Measurements from ENCODE around the gene SPATA13. TPM values are rescaled to one million over a fixed set of nuclear protein-coding genes. Genes with fewer than 3 reads are reported as not detected.

The SPATA13 gene
- total RNA-seq, 1 donor from 2014 or later, result 2.7 TPM

DNA sequence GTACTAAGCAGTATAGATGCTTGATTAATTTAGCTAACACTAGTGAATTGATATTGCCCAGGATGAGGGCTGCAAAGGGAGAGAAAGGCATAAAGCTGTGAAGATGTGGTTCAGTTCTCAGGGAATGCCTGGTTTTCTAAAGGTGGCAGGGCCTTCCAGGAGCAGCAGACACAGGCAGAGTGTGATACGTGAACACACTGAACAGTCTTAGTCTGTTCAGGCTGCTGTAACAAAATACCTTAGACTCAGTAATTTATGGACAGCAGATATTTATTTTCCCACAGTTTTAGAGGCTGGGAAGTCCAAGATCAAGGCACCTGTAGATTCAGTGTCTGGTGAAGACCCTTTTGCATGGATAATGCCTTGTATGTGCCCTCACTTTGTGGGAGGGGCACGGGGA is 8.7 kb upstream of the SPATA13 start:
- H3K9me3 Mint-ChIP-seq (ENCODE audit: unreplicated experiment), result no peaks in the 10 kb centered on the region
- no peak overlapping the region for H3K27ac Mint-ChIP-seq (ENCODE audit: unreplicated experiment)
- no peaks in the 10 kb centered on the region for H3K27me3 Mint-ChIP-seq (ENCODE audit: unreplicated experiment)
- DNase-seq (ENCODE audit: extremely low spot score, unreplicated experiment), result no peak
- no peaks in the 10 kb centered on the region for H3K36me3 Mint-ChIP-seq (ENCODE audit: unreplicated experiment)
- peaks cover 16% of the 10 kb centered on the region for H3K4me1 Mint-ChIP-seq (ENCODE audit: unreplicated experiment)
- TF ChIP-seq, protein P1, sequence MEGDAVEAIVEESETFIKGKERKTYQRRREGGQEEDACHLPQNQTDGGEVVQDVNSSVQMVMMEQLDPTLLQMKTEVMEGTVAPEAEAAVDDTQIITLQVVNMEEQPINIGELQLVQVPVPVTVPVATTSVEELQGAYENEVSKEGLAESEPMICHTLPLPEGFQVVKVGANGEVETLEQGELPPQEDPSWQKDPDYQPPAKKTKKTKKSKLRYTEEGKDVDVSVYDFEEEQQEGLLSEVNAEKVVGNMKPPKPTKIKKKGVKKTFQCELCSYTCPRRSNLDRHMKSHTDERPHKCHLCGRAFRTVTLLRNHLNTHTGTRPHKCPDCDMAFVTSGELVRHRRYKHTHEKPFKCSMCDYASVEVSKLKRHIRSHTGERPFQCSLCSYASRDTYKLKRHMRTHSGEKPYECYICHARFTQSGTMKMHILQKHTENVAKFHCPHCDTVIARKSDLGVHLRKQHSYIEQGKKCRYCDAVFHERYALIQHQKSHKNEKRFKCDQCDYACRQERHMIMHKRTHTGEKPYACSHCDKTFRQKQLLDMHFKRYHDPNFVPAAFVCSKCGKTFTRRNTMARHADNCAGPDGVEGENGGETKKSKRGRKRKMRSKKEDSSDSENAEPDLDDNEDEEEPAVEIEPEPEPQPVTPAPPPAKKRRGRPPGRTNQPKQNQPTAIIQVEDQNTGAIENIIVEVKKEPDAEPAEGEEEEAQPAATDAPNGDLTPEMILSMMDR (IDR thresholded peaks at IDR 0.05), result no peak
- H3K4me3 Mint-ChIP-seq (ENCODE audit: unreplicated experiment), result no peak overlapping the region

DNA sequence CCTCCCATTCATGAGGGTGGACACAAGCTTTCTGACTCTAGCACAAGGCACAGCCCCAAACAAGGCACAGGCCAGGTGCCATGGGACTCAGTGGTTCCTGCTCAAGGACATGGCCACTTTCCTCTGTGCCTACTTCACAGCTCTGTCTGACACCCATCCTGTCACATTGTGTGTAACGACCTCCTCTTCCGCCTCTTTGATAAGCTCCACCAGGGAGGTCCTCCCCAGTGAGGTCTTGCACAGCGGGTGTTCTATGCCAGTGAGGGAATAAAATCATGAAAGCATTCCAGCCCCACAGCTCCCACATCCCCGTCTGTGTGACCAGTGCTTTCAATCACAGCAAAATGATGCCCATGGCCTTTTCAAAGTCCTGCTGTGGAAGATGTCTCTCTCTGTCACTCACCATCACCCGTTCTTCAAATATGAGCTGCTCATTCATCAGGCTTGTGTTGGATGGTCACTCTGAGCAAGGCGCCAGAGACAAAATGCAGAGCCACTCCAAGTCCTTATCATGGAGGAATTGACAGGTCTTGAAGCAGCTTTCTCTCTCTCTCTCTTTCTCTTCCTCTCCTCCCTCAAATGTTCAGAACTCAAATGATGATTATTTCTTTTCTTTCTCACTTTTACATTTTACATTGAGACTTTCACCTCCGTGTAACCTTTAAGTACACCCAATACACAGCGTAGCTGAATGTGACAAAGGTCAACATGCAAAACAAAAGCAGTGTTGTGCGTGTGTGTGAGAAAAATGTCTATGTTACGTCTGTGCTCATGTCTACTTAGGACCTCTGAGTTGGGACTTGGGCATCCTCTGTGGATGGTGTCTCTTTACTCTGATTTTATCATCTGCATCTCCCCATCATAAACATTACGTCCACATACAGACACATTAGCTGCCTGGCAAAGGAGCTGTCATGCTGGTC is 8.0 kb upstream of the SPATA13 start:
- Mint-ChIP-seq H3K4me3 (ENCODE audit: unreplicated experiment) (no peak overlapping the region), H3K27me3 (ENCODE audit: unreplicated experiment) (no peaks in the 10 kb centered on the region), H3K4me1 (ENCODE audit: unreplicated experiment) (peaks cover 16% of the 10 kb centered on the region), H3K27ac (ENCODE audit: unreplicated experiment) (no peak overlapping the region), H3K9me3 (ENCODE audit: unreplicated experiment) (no peaks in the 10 kb centered on the region), H3K36me3 (ENCODE audit: unreplicated experiment) (no peaks in the 10 kb centered on the region)
- TF ChIP-seq, protein P1 (IDR thresholded peaks at IDR 0.05), result no peak
- no peak for DNase-seq (ENCODE audit: extremely low spot score, unreplicated experiment)

DNA sequence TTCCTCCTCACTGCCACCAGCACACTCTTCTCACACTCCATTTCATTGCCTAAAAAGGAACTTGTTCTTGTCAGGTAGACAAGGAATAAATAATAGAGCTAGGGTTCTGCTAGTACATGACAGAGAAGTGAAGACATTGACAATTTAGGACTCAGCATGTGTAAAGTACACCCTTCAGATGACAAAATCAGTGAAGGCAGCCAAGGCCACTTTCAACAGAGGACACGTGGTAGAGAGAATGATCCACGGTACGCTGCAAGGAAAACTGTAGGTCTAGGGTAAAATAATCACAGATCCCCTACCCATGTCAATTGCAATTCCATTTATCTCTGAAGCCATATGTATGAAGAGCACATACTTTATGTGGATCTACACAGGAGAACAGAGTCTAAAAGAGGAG is 7.2 kb upstream of the SPATA13 start:
- TF ChIP-seq, protein P1 (IDR thresholded peaks at IDR 0.05), result no peak
- Mint-ChIP-seq H3K27ac (ENCODE audit: unreplicated experiment) (no peak overlapping the region), H3K27me3 (ENCODE audit: unreplicated experiment) (no peaks in the 10 kb centered on the region), H3K9me3 (ENCODE audit: unreplicated experiment) (no peaks in the 10 kb centered on the region), H3K36me3 (ENCODE audit: unreplicated experiment) (no peaks in the 10 kb centered on the region), H3K4me3 (ENCODE audit: unreplicated experiment) (no peak overlapping the region), H3K4me1 (ENCODE audit: unreplicated experiment) (peaks cover 14% of the 10 kb centered on the region)
- DNase-seq (ENCODE audit: extremely low spot score, unreplicated experiment), result no peak

DNA sequence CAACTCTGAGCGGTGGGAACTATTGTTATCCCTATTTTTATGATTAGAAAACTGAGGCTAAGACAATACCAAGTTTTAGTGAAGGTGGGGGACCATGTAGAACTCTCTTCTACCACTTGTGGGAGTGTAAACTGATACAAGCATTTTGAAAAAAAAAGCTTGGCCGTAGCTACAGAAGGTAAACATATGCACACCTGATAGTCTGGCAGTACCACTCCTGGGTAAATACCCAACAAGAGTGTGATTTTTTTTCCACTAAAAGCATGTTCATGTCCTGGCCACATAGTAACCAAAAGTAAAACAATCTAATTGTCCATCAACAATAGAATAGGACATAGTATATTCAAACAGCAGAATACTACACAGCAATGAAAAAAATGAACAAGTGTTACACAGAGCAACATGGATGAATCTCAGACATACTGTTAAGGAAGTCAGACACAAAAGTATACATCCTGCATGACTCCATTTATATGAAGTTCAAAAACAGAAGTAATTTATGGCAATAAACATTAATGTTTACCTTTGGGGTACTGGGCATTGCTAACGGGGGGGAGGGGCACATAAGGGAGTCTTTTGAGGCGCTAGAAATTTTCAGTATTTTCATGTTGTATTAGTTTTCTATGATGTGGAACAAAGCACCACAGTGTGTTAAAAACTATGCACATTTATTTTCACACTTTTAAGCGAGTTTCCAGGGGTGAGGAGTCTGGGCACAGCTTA is 6.4 kb upstream of the SPATA13 start:
- Mint-ChIP-seq H3K9me3 (ENCODE audit: unreplicated experiment) (no peaks in the 10 kb centered on the region), H3K27me3 (ENCODE audit: unreplicated experiment) (no peaks in the 10 kb centered on the region), H3K27ac (ENCODE audit: unreplicated experiment) (no peak overlapping the region), H3K36me3 (ENCODE audit: unreplicated experiment) (no peaks in the 10 kb centered on the region), H3K4me3 (ENCODE audit: unreplicated experiment) (no peak overlapping the region), H3K4me1 (ENCODE audit: unreplicated experiment) (peaks cover 6% of the 10 kb centered on the region)
- no peak for DNase-seq (ENCODE audit: extremely low spot score, unreplicated experiment)
- TF ChIP-seq, protein P1 (IDR thresholded peaks at IDR 0.05), result no peak

DNA sequence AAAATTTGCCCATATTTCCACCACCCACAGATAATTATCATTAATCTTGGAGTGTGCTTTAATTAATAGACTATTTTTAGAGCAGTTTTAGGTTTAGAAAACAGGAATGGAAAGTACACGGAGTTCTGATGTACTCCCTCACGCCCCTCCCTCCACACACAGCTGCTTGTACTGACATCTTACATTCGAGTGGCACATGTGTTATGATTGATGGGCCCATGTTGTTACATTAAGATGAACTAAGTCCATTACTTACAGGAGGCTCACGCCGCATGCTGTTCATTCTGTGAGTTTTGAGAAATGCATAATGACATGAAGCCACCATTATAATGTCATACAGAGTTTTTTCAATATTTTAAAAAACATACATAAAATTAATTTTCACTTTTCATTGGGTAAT is 1.2 kb upstream of the SPATA13 start:
- TF ChIP-seq, protein P1 (IDR thresholded peaks at IDR 0.05), result no peak
- Mint-ChIP-seq H3K27ac (ENCODE audit: unreplicated experiment) (no peak overlapping the region), H3K27me3 (ENCODE audit: unreplicated experiment) (no peaks in the 10 kb centered on the region), H3K9me3 (ENCODE audit: unreplicated experiment) (no peaks in the 10 kb centered on the region), H3K36me3 (ENCODE audit: unreplicated experiment) (no peaks in the 10 kb centered on the region), H3K4me3 (ENCODE audit: unreplicated experiment) (no peak overlapping the region), H3K4me1 (ENCODE audit: unreplicated experiment) (peaks cover 23% of the 10 kb centered on the region)
- no peak for DNase-seq (ENCODE audit: extremely low spot score, unreplicated experiment)

Measured in osteocyte (in vitro differentiated cells).